ENCODE results near the gene GRM7. TPM values are rescaled to one million over a fixed set of nuclear protein-coding genes. Genes with fewer than 3 reads are reported as not detected.

GRM7 gene
- total and polyA plus RNA-seq, 9 of the 15 experiments (the other 6 are each of a cell fraction or from before 2014, with no cell fraction given): not detected

GRCh38 chr3:7000501-7000900 is 139.6 kb downstream of the GRM7 start:
- CTCF ChIA-PET (ENCODE audit: low intra/inter-chr PET ratio): no interaction called here
- no TSS peak for BruUV-seq (replicated peaks)
- no peak for ATAC-seq

GRCh38 chr3:7001370-7001769 is 140.5 kb downstream of the GRM7 start:
- no TSS peak for BruUV-seq (replicated peaks)
- WGBS (ENCODE audit: insufficient coverage, low coverage, missing lambda C conversion rate): 0% methylated on average over 4 of the region's 4 CpGs
- no peak overlapping the region for H3K4me2 ChIP-seq (ENCODE audit: insufficient read depth, low read length)
- no peaks in the 10 kb centered on the region for H3K79me2 ChIP-seq (ENCODE audit: control insufficient read depth, insufficient read depth, low read length)
- no peak overlapping the region for H3K9ac ChIP-seq (ENCODE audit: insufficient read depth in 1 of 2, low read depth in 2 of 2, low read length in 2 of 2)
- in situ Hi-C loops (cut with MboI): no loop called here
- H3K4me1 ChIP-seq (replicated peaks in 1 of 2; ENCODE audit: control insufficient read depth in 2 of 2, insufficient read depth in 2 of 2, low read length in 2 of 2): no peaks in the 10 kb centered on the region
- no peak overlapping the region for H3K4me3 ChIP-seq
- ATAC-seq: no peak
- H3K27me3 ChIP-seq (ENCODE audit: control insufficient read depth in 2 of 2, insufficient read depth in 2 of 2, low read length in 2 of 2): no peaks in the 10 kb centered on the region
- H2AFZ ChIP-seq (ENCODE audit: low read depth, low read length): no peak overlapping the region
- FAIRE-seq: no peak
- intact Hi-C loops (cut with micrococcal nuclease): no loop called here
- H3K9me3 ChIP-seq (replicated peaks; ENCODE audit: control insufficient read depth, insufficient read depth, low read depth, low read length): no peaks in the 10 kb centered on the region
- CTCF ChIA-PET (ENCODE audit: low intra/inter-chr PET ratio): no interaction called here
- no peaks in the 10 kb centered on the region for H3K9me1 ChIP-seq (ENCODE audit: control insufficient read depth, insufficient read depth, low read length)
- no peaks in the 10 kb centered on the region for H3K36me3 ChIP-seq (ENCODE audit: control insufficient read depth, insufficient read depth, low read length)
- no peaks in the 10 kb centered on the region for H4K20me1 ChIP-seq (replicated peaks; ENCODE audit: control insufficient read depth, insufficient read depth, low read length)
- no peak for DNase-seq (ENCODE audit: extremely low read depth in 1 of 4, low spot score in 3 of 4)
- POLR2A ChIA-PET: no interaction called here
- no peak overlapping the region for H3K27ac ChIP-seq (ENCODE audit: extremely low read depth, low read depth, low read length)
- TF ChIP-seq ZNF696 (CRISPR knock-in tag; conservative IDR thresholded peaks at IDR 0.05) (no peak), NKRF (IDR thresholded peaks at IDR 0.05; ENCODE audit: borderline replicate concordance) (no peak), FOXJ3 (CRISPR knock-in tag; IDR thresholded peaks at IDR 0.05) (no peak), MCM5 (IDR thresholded peaks at IDR 0.05; ENCODE audit: low read depth) (no peak), PRDM10 (IDR thresholded peaks at IDR 0.05; ENCODE audit: partially characterized antibody) (no peak), KAT2B (IDR thresholded peaks at IDR 0.05; ENCODE audit: low read depth, low read length) (no peak), MYNN (IDR thresholded peaks at IDR 0.05) (no peak), MYNN (CRISPR knock-in tag; IDR thresholded peaks at IDR 0.05) (no peak), SMARCA5 (IDR thresholded peaks at IDR 0.05) (no peak)

More at GRCh38 chr3:7000501-7000900, 139.6 kb downstream of the GRM7 start:
- H3K9me1 ChIP-seq (ENCODE audit: control insufficient read depth, insufficient read depth, low read length): no peaks in the 10 kb centered on the region
- H3K79me2 ChIP-seq (ENCODE audit: control insufficient read depth, insufficient read depth, low read length): no peaks in the 10 kb centered on the region
- POLR2A ChIA-PET: no interaction called here
- H2AFZ ChIP-seq (ENCODE audit: low read depth, low read length): no peak overlapping the region
- TF ChIP-seq ZNF263 (CRISPR knock-in tag; IDR thresholded peaks at IDR 0.05; ENCODE audit: borderline replicate concordance) (no peak), ZNF780A (CRISPR knock-in tag; IDR thresholded peaks at IDR 0.05) (no peak), MLX (CRISPR knock-in tag; conservative IDR thresholded peaks at IDR 0.05) (no peak), SMARCB1 (IDR thresholded peaks at IDR 0.05; ENCODE audit: insufficient read length, low read depth) (no peak)
- H3K4me3 ChIP-seq: no peak overlapping the region
- no peaks in the 10 kb centered on the region for H3K27me3 ChIP-seq (ENCODE audit: control insufficient read depth in 2 of 2, insufficient read depth in 2 of 2, low read length in 2 of 2)
- H3K27ac ChIP-seq (ENCODE audit: extremely low read depth, low read depth, low read length): no peak overlapping the region
- no peaks in the 10 kb centered on the region for H4K20me1 ChIP-seq (replicated peaks; ENCODE audit: control insufficient read depth, insufficient read depth, low read length)
- no peak overlapping the region for H3K9ac ChIP-seq (ENCODE audit: insufficient read depth in 1 of 2, low read depth in 2 of 2, low read length in 2 of 2)
- no peak for FAIRE-seq
- H3K4me2 ChIP-seq (ENCODE audit: insufficient read depth, low read length): no peak overlapping the region
- no peaks in the 10 kb centered on the region for H3K9me3 ChIP-seq (replicated peaks; ENCODE audit: control insufficient read depth, insufficient read depth, low read depth, low read length)
- no peaks in the 10 kb centered on the region for H3K4me1 ChIP-seq (replicated peaks in 1 of 2; ENCODE audit: control insufficient read depth in 2 of 2, insufficient read depth in 2 of 2, low read length in 2 of 2)
- in situ Hi-C loops (cut with MboI) (no loop called here), intact Hi-C loops (cut with micrococcal nuclease) (no loop called here)
- WGBS (ENCODE audit: insufficient coverage, low coverage, missing lambda C conversion rate): 7% methylated on average over 1 of the region's 1 CpG
- no peak for DNase-seq (ENCODE audit: extremely low read depth in 1 of 4, low spot score in 3 of 4)
- H3K36me3 ChIP-seq (ENCODE audit: control insufficient read depth, insufficient read depth, low read length): no peaks in the 10 kb centered on the region

All from K562 (cell line).